ENCODE results near the gene MYO1F.

MYO1F gene

DNA sequence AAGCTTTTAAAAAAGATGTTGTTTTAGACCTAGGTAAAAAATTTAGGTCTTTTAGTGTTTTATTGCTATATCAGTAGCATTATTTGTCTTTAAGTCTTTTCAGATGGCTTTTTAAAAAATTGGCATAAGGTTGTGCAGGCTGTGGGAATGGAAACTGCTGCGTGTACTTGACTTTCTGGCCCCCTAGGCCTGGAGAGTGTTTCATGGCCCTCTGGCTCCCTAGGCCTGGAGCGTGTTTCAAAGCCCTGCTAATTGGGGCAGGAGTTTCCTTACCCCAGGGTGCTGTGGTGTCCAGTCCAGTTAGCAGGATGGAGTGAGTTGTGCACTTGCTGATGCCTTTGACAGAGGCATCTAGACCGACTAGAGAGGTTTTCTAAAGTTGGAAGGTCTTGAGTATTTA, 98.6 kb downstream of the MYO1F start:
- no peak overlapping the region for H3K4me3 ChIP-seq (ENCODE audit: low read depth, low read length)
- TF ChIP-seq CTCF (IDR thresholded peaks at IDR 0.05; ENCODE audit: borderline replicate concordance, insufficient read depth, low read depth, low read length) = no peak

- no peak overlapping the region for H3K4me3 ChIP-seq (ENCODE audit: low read depth, low read length)
- no peak for TF ChIP-seq CTCF (IDR thresholded peaks at IDR 0.05; ENCODE audit: borderline replicate concordance, insufficient read depth, low read depth, low read length)
Observed at GRCh38 chr19:8477889-8478288, 99.4 kb downstream of the MYO1F start.

- no peak for TF ChIP-seq CTCF (IDR thresholded peaks at IDR 0.05; ENCODE audit: borderline replicate concordance, insufficient read depth, low read depth, low read length)
- no peak overlapping the region for H3K4me3 ChIP-seq (ENCODE audit: low read depth, low read length)
Observed at GRCh38 chr19:8476524-8476923, 100.7 kb downstream of the MYO1F start.

- H3K4me3 ChIP-seq (ENCODE audit: low read depth, low read length) = no peak overlapping the region
- no peak for TF ChIP-seq CTCF (IDR thresholded peaks at IDR 0.05; ENCODE audit: borderline replicate concordance, insufficient read depth, low read depth, low read length)
Observed at GRCh38 chr19:8475005-8475404, 102.2 kb downstream of the MYO1F start.

GRCh38 chr19:8473648-8474476, 103.4 kb downstream of the MYO1F start:
- TF ChIP-seq CTCF (IDR thresholded peaks at IDR 0.05; ENCODE audit: borderline replicate concordance, insufficient read depth, low read depth, low read length) = no peak
- no peak overlapping the region for H3K4me3 ChIP-seq (ENCODE audit: low read depth, low read length)

Data from GM12875 (cell line).